Smooth muscle cell (in vitro differentiated cells): ENCODE measurements around the gene GPRIN3. TPM values are rescaled to one million over a fixed set of nuclear protein-coding genes. Genes with fewer than 3 reads are reported as not detected.

Source experiments
- DNase-seq: peaks from one replicate; lab custom pipeline; 2025; ENCODE audit not compliant: unreplicated experiment; lab: John Stamatoyannopoulos, UW
- H2AFZ ChIP-seq: fragments of 200-600 bp; sonication (generic); 2 replicates; pipeline ENCODE4 v1.6.0; 2016; ENCODE audit warnings: antibody characterized with exemption, low read depth, mild to moderate bottlenecking
- H3F3A ChIP-seq: fragments of 200-600 bp; sonication (generic); 2 replicates; pipeline ENCODE4 v1.6.0; 2017; ENCODE audit warnings: antibody characterized with exemption, low read depth
- H3K27ac ChIP-seq: fragments of 200-600 bp; sonication (generic); 2 replicates; pipeline ENCODE4 v1.5.1; 2016; ENCODE audit warnings: low read depth, mild to moderate bottlenecking
- H3K27me3 ChIP-seq: fragments of 200-600 bp; sonication (generic); 2 replicates; pipeline ENCODE4 v1.6.1; 2016; ENCODE audit warnings: low read depth, mild to moderate bottlenecking
- H3K36me3 ChIP-seq: fragments of 200-600 bp; sonication (generic); 2 replicates; pipeline ENCODE4 v1.5.1; 2016; ENCODE audit warnings: low read depth
- H3K4me1 ChIP-seq: fragments of 200-600 bp; sonication (generic); 2 replicates; pipeline ENCODE4 v1.5.1; 2016; ENCODE audit warnings: low read depth
- H3K4me2 ChIP-seq: fragments of 200-600 bp; sonication (generic); 2 replicates; pipeline ENCODE4 v1.6.0; 2016; ENCODE audit warnings: mild to moderate bottlenecking
- H3K4me3 ChIP-seq: fragments of 200-600 bp; sonication (generic); 2 replicates; pipeline ENCODE4 v1.5.1; 2016; ENCODE audit warnings: mild to moderate bottlenecking
- H3K79me2 ChIP-seq: fragments of 200-600 bp; sonication (generic); 2 replicates; pipeline ENCODE4 v1.6.0; 2016; ENCODE audit warnings: low read depth, mild to moderate bottlenecking
- H3K9ac ChIP-seq: fragments of 200-600 bp; sonication (generic); 2 replicates; pipeline ENCODE4 v1.6.0; 2016; ENCODE audit warnings: low read depth
- H3K9me3 ChIP-seq: fragments of 200-600 bp; sonication (generic); replicated peaks from 2 replicates; pipeline ENCODE4 v1.5.1; 2016; ENCODE audit warnings: low read depth
- H4K20me1 ChIP-seq: fragments of 200-600 bp; sonication (generic); 2 replicates; pipeline ENCODE4 v1.6.0; 2016; ENCODE audit warnings: low read depth
- WGBS: methylation state at CpG from one replicate; pipeline ENCODE4 v1.1.7; 2016; ENCODE audit warnings: low lambda C conversion rate; 5-methylcytosine and 5-hydroxymethylcytosine counted together
- polyA plus RNA-seq: library from polyadenylated mRNA; unstranded; fragments of >200 nt; fragmentation: Nextera tagmentation; extraction: Ambion mirVana; gene quantifications from 2 replicates; pipeline ENCODE4 v1.2.1, GENCODE V29; 2016
- total RNA-seq: library from RNA; depleted of rRNA; stranded (reverse); fragments of >200 nt; gene quantifications from 2 replicates; pipeline ENCODE4 v1.2.3, GENCODE V29; 2014
- TF ChIP-seq, protein P1 (sequence below): fragments of 200-600 bp; sonication (generic); IDR thresholded peaks from 2 replicates; pipeline ENCODE4 v1.5.1; 2017; ENCODE audit warnings: borderline replicate concordance, mild to moderate bottlenecking, antibody characterized with exemption; ENCODE audit not compliant: insufficient read depth, poor library complexity, severe bottlenecking

Gene GPRIN3
- total and polyA plus RNA-seq, 2 experiments from 2014 or later, result 0.47 to 1.8 TPM

DNA sequence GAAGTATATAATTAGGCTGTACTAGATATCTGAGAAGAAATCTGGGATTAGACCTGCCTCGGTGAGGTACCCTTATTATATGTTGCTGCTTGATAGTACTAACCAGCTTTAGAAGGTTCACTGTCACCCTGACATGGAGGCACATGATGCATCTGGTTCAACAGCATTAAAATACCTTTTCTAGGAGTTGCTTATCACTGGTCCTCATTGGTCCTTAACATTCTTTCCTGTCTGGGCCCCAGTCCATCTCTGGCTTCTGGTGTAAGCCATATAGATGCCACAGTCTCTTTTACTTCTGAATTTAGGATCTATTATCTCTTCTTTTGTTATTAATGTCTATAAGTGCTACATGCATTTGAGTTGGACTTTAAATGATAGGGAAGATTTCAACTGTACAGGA lies 40.2 kb downstream of the GPRIN3 start:
- Histone ChIP-seq H3K36me3 (no peaks in the 10 kb centered on the region), H3K9ac (no peak overlapping the region), H3K4me3 (no peak overlapping the region), H3K4me1 (no peaks in the 10 kb centered on the region), H2AFZ (no peak overlapping the region), H3K9me3 (no peaks in the 10 kb centered on the region), H3K79me2 (no peaks in the 10 kb centered on the region), H3K27ac (no peak overlapping the region), H3K4me2 (no peak overlapping the region), H4K20me1 (no peaks in the 10 kb centered on the region), H3K27me3 (no peaks in the 10 kb centered on the region), H3F3A (no peaks in the 10 kb centered on the region)
- DNase-seq, result no peak
- WGBS, result 88% methylated on average over 1 of the region's 1 CpG
- TF ChIP-seq, protein P1, sequence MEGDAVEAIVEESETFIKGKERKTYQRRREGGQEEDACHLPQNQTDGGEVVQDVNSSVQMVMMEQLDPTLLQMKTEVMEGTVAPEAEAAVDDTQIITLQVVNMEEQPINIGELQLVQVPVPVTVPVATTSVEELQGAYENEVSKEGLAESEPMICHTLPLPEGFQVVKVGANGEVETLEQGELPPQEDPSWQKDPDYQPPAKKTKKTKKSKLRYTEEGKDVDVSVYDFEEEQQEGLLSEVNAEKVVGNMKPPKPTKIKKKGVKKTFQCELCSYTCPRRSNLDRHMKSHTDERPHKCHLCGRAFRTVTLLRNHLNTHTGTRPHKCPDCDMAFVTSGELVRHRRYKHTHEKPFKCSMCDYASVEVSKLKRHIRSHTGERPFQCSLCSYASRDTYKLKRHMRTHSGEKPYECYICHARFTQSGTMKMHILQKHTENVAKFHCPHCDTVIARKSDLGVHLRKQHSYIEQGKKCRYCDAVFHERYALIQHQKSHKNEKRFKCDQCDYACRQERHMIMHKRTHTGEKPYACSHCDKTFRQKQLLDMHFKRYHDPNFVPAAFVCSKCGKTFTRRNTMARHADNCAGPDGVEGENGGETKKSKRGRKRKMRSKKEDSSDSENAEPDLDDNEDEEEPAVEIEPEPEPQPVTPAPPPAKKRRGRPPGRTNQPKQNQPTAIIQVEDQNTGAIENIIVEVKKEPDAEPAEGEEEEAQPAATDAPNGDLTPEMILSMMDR, result no peak

DNA sequence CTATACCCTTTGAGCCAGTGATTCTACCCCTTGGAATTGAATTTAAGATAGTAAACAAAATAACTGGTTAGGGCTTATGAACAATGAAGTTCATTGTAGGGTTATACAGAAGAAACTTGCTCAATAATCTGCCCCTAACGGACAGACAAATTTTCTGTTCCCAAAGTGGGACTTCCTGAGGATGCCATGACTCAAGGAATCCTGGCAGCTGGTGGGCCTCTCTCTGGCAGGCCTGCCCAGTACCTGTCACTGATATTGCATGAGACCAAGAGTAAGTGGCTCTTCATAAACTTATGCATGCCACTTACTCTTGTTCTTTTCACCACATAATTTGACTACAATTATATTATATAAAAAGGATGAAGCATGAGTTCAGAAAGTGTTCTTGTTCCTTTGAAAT lies 41.5 kb downstream of the GPRIN3 start:
- H4K20me1 ChIP-seq, result no peaks in the 10 kb centered on the region
- H3K4me2 ChIP-seq, result no peak overlapping the region
- H3K27me3 ChIP-seq, result no peaks in the 10 kb centered on the region
- no peak overlapping the region for H2AFZ ChIP-seq
- no peaks in the 10 kb centered on the region for H3K79me2 ChIP-seq
- no peak overlapping the region for H3K9ac ChIP-seq
- H3K9me3 ChIP-seq, result no peaks in the 10 kb centered on the region
- no peaks in the 10 kb centered on the region for H3F3A ChIP-seq
- H3K4me3 ChIP-seq, result no peak overlapping the region
- TF ChIP-seq, protein P1, result no peak
- WGBS, result 83% methylated on average over 1 of the region's 1 CpG
- H3K36me3 ChIP-seq, result no peaks in the 10 kb centered on the region
- DNase-seq, result no peak
- no peak overlapping the region for H3K27ac ChIP-seq
- no peaks in the 10 kb centered on the region for H3K4me1 ChIP-seq

DNA sequence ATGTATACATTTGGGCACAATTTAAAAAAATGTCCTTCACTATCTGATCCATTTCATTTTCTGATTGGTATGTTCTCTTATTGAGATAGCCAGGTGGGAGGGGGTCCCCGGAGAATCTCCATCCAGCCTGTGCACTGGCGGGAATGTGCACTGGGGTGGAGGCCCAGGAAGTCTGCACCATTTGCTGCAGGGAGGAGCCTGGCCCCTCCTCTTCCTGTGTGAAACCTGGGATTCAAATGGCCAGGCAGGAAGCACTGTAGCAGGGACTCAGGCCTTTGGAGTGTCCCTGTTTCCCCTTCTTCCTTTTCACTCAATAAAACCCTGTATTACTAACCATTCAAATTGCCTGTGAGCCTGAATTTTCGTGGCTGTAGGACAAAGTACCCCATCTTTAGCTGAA lies 44.3 kb downstream of the GPRIN3 start:
- Histone ChIP-seq H3K9ac (no peak overlapping the region), H3K4me1 (no peaks in the 10 kb centered on the region), H3K79me2 (no peaks in the 10 kb centered on the region), H3K4me3 (no peak overlapping the region), H3K36me3 (no peaks in the 10 kb centered on the region), H3F3A (no peaks in the 10 kb centered on the region), H4K20me1 (no peaks in the 10 kb centered on the region), H3K4me2 (no peak overlapping the region), H2AFZ (no peak overlapping the region), H3K27me3 (no peaks in the 10 kb centered on the region), H3K27ac (no peak overlapping the region), H3K9me3 (no peaks in the 10 kb centered on the region)
- TF ChIP-seq, protein P1, result no peak
- DNase-seq, result no peak
- WGBS, result 96% methylated on average over 3 of the region's 3 CpGs

DNA sequence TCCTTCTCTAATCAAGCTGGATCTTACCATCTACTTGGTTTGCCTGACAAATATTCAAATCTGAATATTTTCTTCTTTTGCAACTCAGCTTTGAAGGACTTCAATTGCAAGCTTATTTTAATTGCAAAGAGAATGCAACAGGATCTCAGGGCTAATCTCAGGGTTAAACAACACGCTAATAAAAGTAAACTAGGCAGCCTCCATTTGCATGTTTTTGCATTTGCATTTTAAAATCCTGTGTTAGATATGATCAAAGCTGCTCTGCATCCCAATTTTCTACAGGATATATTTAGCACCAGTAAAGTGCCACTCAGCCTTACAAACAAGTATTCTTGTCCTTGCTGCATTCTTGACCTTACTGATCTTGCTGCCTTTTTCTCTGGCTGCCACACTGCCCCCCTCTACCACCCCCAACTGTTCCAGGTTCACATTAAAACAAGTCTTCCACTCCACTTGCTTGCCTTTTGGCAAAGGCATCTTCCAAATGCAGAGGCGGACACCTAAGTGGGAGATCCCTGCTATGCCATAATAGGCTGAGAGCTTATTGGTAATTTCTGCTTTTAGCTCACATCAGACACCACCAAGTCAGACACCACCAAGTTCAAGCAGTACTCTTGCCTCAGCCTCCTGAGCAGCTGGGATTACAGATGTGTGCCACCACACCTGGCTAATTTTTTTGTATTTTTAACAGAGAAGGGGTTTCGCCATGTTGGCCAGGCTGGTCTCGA lies 48.1 kb downstream of the GPRIN3 start:
- TF ChIP-seq, protein P1, result no peak
- Histone ChIP-seq H2AFZ (no peak overlapping the region), H3K79me2 (no peaks in the 10 kb centered on the region), H3K27me3 (no peaks in the 10 kb centered on the region), H3K36me3 (no peaks in the 10 kb centered on the region), H3K4me3 (no peak overlapping the region), H3K27ac (no peak overlapping the region), H3K4me1 (no peaks in the 10 kb centered on the region), H3K9me3 (no peaks in the 10 kb centered on the region), H3K4me2 (no peak overlapping the region), H3K9ac (no peak overlapping the region), H4K20me1 (no peaks in the 10 kb centered on the region), H3F3A (no peaks in the 10 kb centered on the region)
- 81% methylated on average over 4 of the region's 4 CpGs for WGBS
- no peak for DNase-seq
